BLaER1 (cell line): Measurements from ENCODE around the gene HSBP1L1.
A peak's percentile ranks its signal among the peaks of the same experiment; 100 is the strongest.
"Not testable (repeated sequence)": the region's sequence is repeated elsewhere in the genome, so short reads cannot be mapped to it uniquely, and the experiment has no call there.

Experiments used
- H3K27ac ChIP-seq: shearing (Covaris generic); formaldehyde crosslinking; 2 replicates; pipeline ENCODE4 v1.8.1; 2022
- H3K27me3 ChIP-seq: shearing (Covaris generic); formaldehyde crosslinking; 2 replicates; pipeline ENCODE4 v1.8.1; 2022
- H3K36me3 ChIP-seq: shearing (Covaris generic); formaldehyde crosslinking; 2 replicates; pipeline ENCODE4 v1.8.1; 2022
- H3K4me1 ChIP-seq: shearing (Covaris generic); formaldehyde crosslinking; 2 replicates; pipeline ENCODE4 v1.8.1; 2022
- H3K4me2 ChIP-seq: shearing (Covaris generic); formaldehyde crosslinking; 2 replicates; pipeline ENCODE4 v1.8.1; 2022
- H3K4me3 ChIP-seq: shearing (Covaris generic); formaldehyde crosslinking; 2 replicates; pipeline ENCODE4 v1.8.1; 2022
- H3K9ac ChIP-seq: shearing (Covaris generic); formaldehyde crosslinking; 2 replicates; pipeline ENCODE4 v1.8.1; 2022
- H3K9me3 ChIP-seq: shearing (Covaris generic); formaldehyde crosslinking; 2 replicates; pipeline ENCODE4 v1.8.1; 2022
- H4K20me1 ChIP-seq: shearing (Covaris generic); formaldehyde crosslinking; 2 replicates; pipeline ENCODE4 v1.8.1; 2022
- Cebpa-rat ChIP-seq: shearing (Covaris generic); IDR thresholded peaks from 2 replicates; pipeline ENCODE4 v1.8.1; 2022

HSBP1L1 gene

GRCh38 chr18:80002468-80002867 lies 38.0 kb downstream of the HSBP1L1 start:
- no peak overlapping the region for H3K27ac ChIP-seq
- H3K4me2 ChIP-seq = no peak overlapping the region

GRCh38 chr18:80004600-80005342 lies 40.3 kb downstream of the HSBP1L1 start:
- no peaks in the 10 kb centered on the region for H3K4me1 ChIP-seq
- no peak overlapping the region for H3K4me3 ChIP-seq
- no peaks in the 10 kb centered on the region for H3K27me3 ChIP-seq
- no peak overlapping the region for H3K27ac ChIP-seq
- TF ChIP-seq Cebpa-rat = no peak
- H3K4me2 ChIP-seq = no peak overlapping the region
- peaks cover 19% of the 10 kb centered on the region; the same call in 1 of the 2 replicates for H3K36me3 ChIP-seq
- H3K9ac ChIP-seq = no peak overlapping the region
- H4K20me1 ChIP-seq = no peaks in the 10 kb centered on the region
- peaks cover 36% of the 10 kb centered on the region for H3K9me3 ChIP-seq

More at GRCh38 chr18:80002468-80002867, 38.0 kb downstream of the HSBP1L1 start:
- Histone ChIP-seq H3K4me1 (no peaks in the 10 kb centered on the region), H3K9me3 (peaks cover 36% of the 10 kb centered on the region), H3K36me3 (peaks cover 11% of the 10 kb centered on the region; the same call in 1 of the 2 replicates), H3K9ac (no peak overlapping the region), H3K27me3 (no peaks in the 10 kb centered on the region), H3K4me3 (no peak overlapping the region), H4K20me1 (no peaks in the 10 kb centered on the region)
- no peak for TF ChIP-seq Cebpa-rat

- Histone ChIP-seq H3K4me3 (no peak overlapping the region), H3K27me3 (no peaks in the 10 kb centered on the region), H3K9ac (no peak overlapping the region), H3K27ac (no peak overlapping the region), H4K20me1 (no peaks in the 10 kb centered on the region), H3K4me2 (no peak overlapping the region), H3K36me3 (0 out of 2 replicates have a peak, but pooled peaks cover 11% of the 10 kb centered on the region), H3K9me3 (peaks cover 28% of the 10 kb centered on the region), H3K4me1 (no peaks in the 10 kb centered on the region)
- TF ChIP-seq Cebpa-rat = no peak
Measured at GRCh38 chr18:80006724-80007123, 42.3 kb downstream of the HSBP1L1 start.

GRCh38 chr18:80009661-80010550 lies 45.5 kb downstream of the HSBP1L1 start:
- Histone ChIP-seq H3K9ac (no peak overlapping the region), H3K36me3 (peaks cover 11% of the 10 kb centered on the region; the same call in 1 of the 2 replicates), H3K4me2 (no peak overlapping the region), H3K4me1 (no peaks in the 10 kb centered on the region), H3K27me3 (no peaks in the 10 kb centered on the region), H3K27ac (no peak overlapping the region), H3K9me3 (peaks cover 40% of the 10 kb centered on the region), H4K20me1 (no peaks in the 10 kb centered on the region), H3K4me3 (no peak overlapping the region)
- TF ChIP-seq Cebpa-rat = peak; percentile 48

- Histone ChIP-seq H3K4me3 (no peak overlapping the region), H3K27ac (no peak overlapping the region), H3K27me3 (no peaks in the 10 kb centered on the region), H3K4me2 (no peak overlapping the region), H3K36me3 (peaks cover 11% of the 10 kb centered on the region; the same call in 1 of the 2 replicates), H3K4me1 (no peaks in the 10 kb centered on the region), H3K9me3 (peaks cover 43% of the 10 kb centered on the region), H3K9ac (no peak overlapping the region), H4K20me1 (no peaks in the 10 kb centered on the region)
- TF ChIP-seq Cebpa-rat = no peak
Measured at GRCh38 chr18:80010551-80010906, 46.1 kb downstream of the HSBP1L1 start.

GRCh38 chr18:80011496-80012137 lies 47.2 kb downstream of the HSBP1L1 start:
- not testable (repeated sequence) for H4K20me1 ChIP-seq, H3K27ac ChIP-seq, H3K4me3 ChIP-seq

GRCh38 chr18:80012714-80013113 lies 48.3 kb downstream of the HSBP1L1 start:
- Histone ChIP-seq H3K27ac (no peak overlapping the region), H3K9me3 (peaks cover 43% of the 10 kb centered on the region), H4K20me1 (no peaks in the 10 kb centered on the region), H3K36me3 (peaks cover 11% of the 10 kb centered on the region; the same call in 1 of the 2 replicates), H3K27me3 (no peaks in the 10 kb centered on the region), H3K4me3 (no peak overlapping the region), H3K4me2 (no peak overlapping the region), H3K9ac (no peak overlapping the region), H3K4me1 (no peaks in the 10 kb centered on the region)
- TF ChIP-seq Cebpa-rat = no peak

More at GRCh38 chr18:80011496-80012137, 47.2 kb downstream of the HSBP1L1 start:
- peaks cover 43% of the 10 kb centered on the region for H3K9me3 ChIP-seq
- not testable (repeated sequence) for H3K27me3 ChIP-seq, H3K4me2 ChIP-seq, H3K4me1 ChIP-seq, H3K9ac ChIP-seq
- H3K36me3 ChIP-seq = peaks cover 11% of the 10 kb centered on the region; the same call in 1 of the 2 replicates
